Stromal cell of bone marrow (primary cell): Measurements from ENCODE around the gene HSD17B8.

Experiments used
- DNase-seq: peaks from one replicate; pipeline ENCODE4 v3.0.0-alpha.2; 2012; ENCODE audit warnings: low read depth

The HSD17B8 gene

GRCh38 chr6:33191383-33192104 is 12.9 kb upstream of the HSD17B8 start:
- DNase-seq: no peak

GRCh38 chr6:33192105-33192646 is 12.3 kb upstream of the HSD17B8 start, which contains the start of gene COL11A2:
TSS of gene COL11A2 (minus strand) at chr6:33192467. CDS start at chr6:33192240, 227 bp downstream.
- no peak for DNase-seq

GRCh38 chr6:33192671-33193602 is 11.5 kb upstream of the HSD17B8 start:
- no peak for DNase-seq

- no peak for DNase-seq
These were observed 10.8 kb upstream of the HSD17B8 start for GRCh38 chr6:33193619-33194018.

- no peak for DNase-seq
These were observed 9.9 kb upstream of the HSD17B8 start for GRCh38 chr6:33194431-33194979.

GRCh38 chr6:33195304-33196165 is 8.9 kb upstream of the HSD17B8 start:
- DNase-seq: no peak

- peak; percentile 44 for DNase-seq
These were observed 6.9 kb upstream of the HSD17B8 start for GRCh38 chr6:33197431-33198048.

GRCh38 chr6:33198159-33198852 is 6.1 kb upstream of the HSD17B8 start:
- DNase-seq: no peak

- no peak for DNase-seq
These were observed 5.5 kb upstream of the HSD17B8 start for GRCh38 chr6:33198853-33199436.

GRCh38 chr6:33199687-33200218 is 4.7 kb upstream of the HSD17B8 start:
- no peak for DNase-seq

- peak; percentile 99 for DNase-seq
These were observed 4.0 kb upstream of the HSD17B8 start, which contains the start of the genes RXRB and SLC39A7 for GRCh38 chr6:33200219-33201146. TSS of gene RXRB (minus strand) at chr6:33200665. CDS start at chr6:33200476, 189 bp downstream. TSS of gene SLC39A7 (plus strand) at chr6:33200867. CDS start at chr6:33201246, 379 bp downstream.

- DNase-seq: no peak
These were observed 3.3 kb upstream of the HSD17B8 start for GRCh38 chr6:33201147-33201545.

- no peak for DNase-seq
These were observed 2.5 kb upstream of the HSD17B8 start for GRCh38 chr6:33201935-33202334.

- no peak for DNase-seq
These were observed 1.7 kb upstream of the HSD17B8 start for GRCh38 chr6:33202799-33203198.

- no peak for DNase-seq
These were observed 851 bp upstream of the HSD17B8 start for GRCh38 chr6:33203443-33204164.

- no peak for DNase-seq
These were observed 365 bp upstream of the HSD17B8 start for GRCh38 chr6:33204165-33204414.

GRCh38 chr6:33205191-33206026 is 954 bp downstream of the HSD17B8 start:
- no peak for DNase-seq
